Colon (tissue), 2 donors: ENCODE results near the gene LARGE1.

Experiments
- FAIRE-seq: peaks from 2 replicates; lab custom pipeline; 2012; peaks lifted over from hg19 to GRCh38; lab: Jason Lieb, UNC
- donor health status: control.
- donor health status: control.

Gene LARGE1

DNA sequence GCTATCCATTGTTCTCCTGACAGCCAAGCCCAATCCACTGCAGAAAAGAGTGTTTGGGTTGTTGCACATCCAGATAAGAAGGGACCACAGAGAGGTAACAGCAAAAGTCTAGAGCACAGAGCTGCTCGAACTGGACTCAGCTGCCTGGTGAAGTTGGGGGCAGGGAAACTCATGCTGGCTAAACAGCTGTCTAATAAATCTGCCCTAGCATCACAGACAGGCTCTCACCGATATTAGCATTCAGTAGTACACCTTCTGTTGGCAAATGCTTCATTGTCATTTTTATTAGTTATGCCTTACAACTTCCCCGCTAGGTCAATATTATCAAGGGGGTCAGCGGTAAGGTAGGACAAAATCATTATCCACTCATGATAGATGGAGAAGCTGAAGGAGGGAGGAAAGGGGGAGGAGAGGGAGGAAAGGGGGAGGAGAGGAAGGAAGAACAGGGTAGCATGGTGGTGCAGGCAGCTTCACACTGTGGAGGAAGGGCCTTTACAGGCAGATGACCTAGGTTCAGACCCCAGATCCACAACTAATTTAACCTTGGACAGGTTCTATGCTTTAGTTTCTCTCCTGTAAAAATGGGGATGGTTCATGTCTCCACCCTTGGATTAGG, 102.7 kb downstream of the LARGE1 start:
- FAIRE-seq, result no peak

DNA sequence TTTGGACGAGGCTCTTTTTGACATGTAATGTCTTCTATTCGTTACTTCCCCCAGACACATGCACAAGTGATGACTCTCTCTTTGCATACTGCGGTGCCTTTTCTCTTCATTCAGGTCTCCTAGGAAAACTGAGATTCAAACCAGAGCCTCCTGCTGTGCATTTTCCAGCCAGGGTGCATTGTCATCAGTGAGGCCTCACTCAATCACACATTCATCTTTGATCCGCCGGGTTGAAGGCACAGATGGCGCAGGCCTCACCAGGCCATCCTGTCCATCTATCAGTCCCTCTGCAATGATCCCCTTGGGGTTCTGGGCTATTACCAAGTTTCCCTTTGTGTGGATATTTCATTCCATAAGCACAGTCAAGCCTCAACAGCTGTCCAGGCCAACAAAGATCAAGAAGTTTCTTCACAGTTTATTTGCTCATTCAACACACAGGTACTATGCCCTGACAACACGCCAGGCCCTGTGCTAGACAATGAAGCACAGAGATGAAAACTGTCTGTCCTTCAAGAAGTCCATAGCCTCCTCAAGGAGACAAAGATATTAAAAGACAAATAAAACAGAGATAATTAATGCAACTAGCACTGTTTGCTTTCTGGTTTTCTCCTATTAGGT, 107.8 kb downstream of the LARGE1 start:
- no peak for FAIRE-seq

DNA sequence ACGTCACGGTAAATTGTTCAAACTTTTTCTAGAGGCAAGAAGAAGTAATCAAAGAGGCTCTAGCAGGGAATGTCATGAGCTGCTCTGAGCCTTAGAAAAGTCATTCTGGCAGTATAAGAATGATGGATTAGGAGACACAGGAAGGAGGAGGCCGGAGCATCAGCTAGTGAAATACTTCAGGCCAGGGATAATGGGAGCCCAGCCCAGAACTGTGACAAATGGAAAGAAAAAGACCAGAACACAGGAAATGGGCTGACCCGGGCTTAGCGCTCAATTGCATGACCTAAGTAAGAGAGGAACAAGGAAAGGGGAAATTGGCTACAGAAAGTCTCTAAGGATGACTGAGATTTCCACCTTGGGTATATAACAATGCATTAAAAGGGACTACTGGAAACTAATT, 108.6 kb downstream of the LARGE1 start:
- FAIRE-seq, result no peak

DNA sequence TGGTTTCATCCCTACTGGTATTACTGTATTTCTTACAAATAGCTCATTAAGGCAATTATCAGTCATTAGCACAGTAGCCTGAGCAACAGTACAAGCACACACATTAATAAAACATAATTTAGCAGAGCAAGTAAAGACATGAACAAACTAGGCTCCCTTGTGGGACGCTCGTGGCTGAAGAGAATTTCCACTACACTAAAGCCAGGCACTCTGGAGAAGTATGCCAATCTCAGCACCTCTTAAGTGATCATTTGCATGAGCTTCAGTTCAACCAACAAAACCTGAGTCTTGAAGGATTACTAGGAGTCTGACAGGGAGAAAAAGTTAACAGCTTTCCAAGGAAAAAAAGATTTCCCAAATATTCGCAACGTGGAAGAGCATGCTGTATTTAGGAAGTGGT, 109.1 kb downstream of the LARGE1 start:
- no peak for FAIRE-seq

DNA sequence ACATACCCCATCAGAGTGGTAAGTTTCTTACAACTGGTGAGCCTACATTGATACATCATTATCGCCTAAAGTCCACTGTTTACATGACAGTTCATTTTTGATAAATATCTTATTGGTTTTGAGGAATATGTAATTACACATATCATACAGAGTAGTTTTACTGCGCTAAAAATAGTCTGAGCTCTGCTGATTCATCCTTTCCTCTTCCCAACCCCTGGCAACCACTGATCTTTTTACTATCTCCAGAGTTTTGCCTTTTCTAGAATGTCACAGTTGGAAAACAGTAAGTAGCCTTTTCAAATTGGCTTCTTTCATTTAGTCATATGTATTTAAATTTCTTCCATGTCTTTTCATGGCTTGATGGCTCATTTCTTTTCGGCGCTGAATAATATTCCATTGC, 112.8 kb downstream of the LARGE1 start:
- no peak for FAIRE-seq

- no peak for FAIRE-seq
These were observed 114.1 kb downstream of the LARGE1 start for GRCh38 chr22:33806191-33806590.

- FAIRE-seq, result no peak
These were observed 116.6 kb downstream of the LARGE1 start for GRCh38 chr22:33803371-33804282.

DNA sequence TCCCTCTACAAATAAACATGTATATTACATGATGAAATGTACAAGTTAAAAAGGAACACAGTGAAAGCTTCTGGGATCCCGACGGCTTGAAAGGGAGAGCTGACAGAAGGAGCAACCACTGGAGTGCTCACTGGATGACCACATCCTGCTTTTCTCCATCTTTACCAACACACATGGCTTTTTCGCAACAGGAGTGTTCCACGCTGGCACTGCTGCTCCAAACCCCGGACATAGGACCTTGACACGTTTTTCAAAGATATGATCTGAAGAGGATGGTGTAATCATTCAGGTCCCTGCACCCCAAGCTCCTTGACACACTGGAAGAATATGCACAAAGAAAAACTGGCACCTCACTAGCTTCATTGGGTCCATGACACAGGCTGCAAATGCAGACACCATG, 121.9 kb downstream of the LARGE1 start:
- no peak for FAIRE-seq

DNA sequence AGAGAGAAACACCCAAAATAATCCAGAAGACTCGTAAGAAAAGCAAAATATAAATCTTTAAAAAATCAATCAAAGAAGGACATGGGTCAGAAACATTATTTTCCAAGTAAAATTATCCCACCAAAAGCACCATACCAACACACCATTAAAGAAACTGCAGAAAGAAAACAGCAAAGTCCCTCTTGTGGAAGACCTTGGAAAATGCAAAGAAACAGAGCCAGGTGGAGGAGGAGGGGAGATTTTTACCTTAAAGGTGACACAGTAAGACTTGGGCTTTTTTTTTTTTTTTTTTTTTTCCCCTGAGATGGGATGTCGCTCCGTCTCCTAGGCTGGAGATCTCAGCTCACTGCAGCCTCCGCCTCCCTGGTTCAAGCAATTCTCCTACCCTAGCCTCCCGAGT, 123.8 kb downstream of the LARGE1 start:
- FAIRE-seq, result no peak

GRCh38 chr22:33793475-33793874, 126.8 kb downstream of the LARGE1 start:
- FAIRE-seq, result no peak

- no peak for FAIRE-seq
These were observed 127.4 kb downstream of the LARGE1 start for GRCh38 chr22:33792832-33793231.

GRCh38 chr22:33789690-33790253, 130.5 kb downstream of the LARGE1 start:
- FAIRE-seq, result no peak

DNA sequence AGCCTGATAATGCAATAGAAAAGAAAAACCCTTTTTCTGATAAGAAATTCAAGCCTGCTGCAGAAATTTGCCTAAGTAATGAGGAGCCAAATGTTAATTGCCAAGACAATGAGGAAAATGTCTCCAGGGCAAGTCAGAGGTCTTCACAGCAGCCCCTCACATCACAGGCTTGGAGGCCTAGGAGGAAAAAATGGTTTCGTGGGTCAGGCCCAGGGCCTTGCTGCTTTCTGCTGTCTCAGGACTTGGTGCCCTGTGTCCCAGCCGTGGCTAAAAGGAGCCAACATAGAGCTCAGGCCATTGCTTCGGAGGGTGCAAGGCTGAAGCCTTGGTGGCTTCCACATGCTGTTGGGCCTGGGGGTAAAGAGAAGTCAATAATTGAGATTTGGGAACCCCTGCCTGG, 131.3 kb downstream of the LARGE1 start:
- FAIRE-seq, result no peak

DNA sequence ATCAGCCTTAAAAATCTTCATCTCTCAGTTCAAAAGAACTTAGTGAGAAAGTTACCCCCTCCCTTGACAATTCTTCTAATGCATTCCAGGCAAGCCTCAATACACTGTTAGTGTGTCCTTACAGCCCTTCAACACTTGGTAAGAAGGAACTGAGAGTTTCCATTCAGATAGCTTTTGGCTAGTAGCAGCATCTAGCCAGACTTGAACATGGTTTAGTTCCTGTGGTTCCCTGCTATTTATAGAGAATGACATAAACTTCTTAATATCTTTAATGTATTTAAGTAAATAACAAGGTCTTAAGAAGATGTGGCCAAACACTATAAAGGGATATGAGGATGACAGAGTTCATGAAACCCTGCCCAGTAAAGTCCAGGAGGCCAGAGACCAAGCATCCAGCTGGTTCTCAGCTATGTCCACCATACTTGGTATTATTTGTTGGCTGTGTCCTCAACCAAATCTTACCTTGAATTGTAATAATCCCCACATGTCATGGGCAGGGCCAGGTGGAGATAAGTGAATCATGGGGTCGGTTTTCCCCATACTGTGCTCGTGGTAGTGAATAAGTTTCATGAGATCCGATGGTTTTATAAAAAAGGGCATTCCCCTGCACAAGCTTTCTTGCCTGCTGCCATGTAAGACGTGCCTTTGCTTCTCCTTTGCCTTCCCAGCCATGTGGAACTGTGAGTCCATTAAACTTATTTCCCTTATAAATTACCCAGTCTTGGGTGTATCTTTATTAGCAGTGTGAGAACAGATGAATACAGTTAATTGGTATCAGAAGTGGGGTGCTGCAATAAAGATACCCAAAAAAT, 132.4 kb downstream of the LARGE1 start:
- FAIRE-seq, result no peak

DNA sequence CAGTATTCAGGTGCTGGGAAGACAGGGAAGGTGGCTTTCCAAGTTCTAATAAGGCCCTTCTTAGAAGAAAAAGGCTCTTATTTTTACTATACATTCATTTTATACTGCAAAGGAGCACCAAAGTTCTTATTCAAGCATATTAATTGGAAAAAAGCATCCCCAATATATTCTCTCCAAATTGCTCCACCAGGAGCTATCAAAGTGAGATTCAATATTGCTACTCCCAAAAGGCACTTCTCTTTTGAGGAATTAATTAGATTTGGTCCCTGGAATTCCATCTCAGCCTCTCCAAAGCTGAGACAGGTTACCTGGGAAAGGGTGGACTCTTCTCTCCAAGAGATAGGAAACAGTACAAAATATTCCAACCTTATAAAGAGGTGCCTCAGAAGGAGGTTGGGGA, 134.1 kb downstream of the LARGE1 start:
- no peak for FAIRE-seq

- FAIRE-seq, result no peak
These were observed 134.8 kb downstream of the LARGE1 start for GRCh38 chr22:33785283-33785968.

DNA sequence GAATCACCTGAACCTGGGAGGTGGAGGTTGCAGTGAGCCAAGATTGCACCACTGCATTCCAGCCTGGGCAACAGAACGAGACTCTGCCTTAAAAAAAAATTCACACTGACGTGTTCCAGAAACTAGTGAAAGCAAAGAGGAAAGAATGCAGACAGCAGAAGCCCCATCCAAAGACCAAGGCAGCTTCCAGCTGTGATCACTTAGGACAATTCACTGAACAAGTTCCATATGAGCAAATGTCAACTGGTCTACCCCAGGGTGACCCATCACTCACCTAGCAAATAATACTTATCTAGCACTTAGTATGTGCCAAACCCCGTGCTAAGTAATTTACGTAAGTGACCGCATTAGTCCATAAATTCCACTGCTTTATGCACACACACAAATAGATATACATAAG, 138.9 kb downstream of the LARGE1 start:
- no peak for FAIRE-seq

DNA sequence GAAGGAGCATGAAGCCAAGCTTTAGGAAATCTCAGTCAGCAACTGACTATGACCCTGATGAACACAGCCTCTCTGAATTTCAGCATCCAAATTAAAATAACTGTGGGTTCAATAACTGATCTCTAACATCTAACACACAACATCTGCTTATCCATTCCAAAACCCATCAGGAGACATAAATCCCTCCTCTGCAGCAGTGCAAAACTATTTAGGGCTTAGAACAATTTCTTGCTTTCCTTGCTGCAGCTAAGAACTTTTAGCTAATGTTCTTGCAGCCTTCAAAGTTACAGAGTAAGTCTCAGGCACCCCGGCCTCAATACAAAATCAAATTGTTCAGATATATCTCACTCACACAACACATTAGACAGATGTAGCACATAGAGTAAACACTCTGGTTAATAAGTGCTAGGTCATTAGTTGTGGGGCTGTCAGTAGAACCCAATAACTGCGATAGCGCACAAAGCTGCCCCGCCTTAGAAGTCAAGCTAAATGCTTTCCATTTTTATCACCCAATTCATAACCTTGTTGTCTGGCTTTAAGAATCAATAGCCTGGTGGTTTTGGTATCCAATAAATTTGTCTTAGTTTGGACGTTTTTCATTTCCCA, 139.6 kb downstream of the LARGE1 start:
- FAIRE-seq, result no peak

- FAIRE-seq, result no peak
These were observed 141.0 kb downstream of the LARGE1 start for GRCh38 chr22:33779243-33779642.

GRCh38 chr22:33776491-33776890, 143.8 kb downstream of the LARGE1 start:
- no peak for FAIRE-seq

- no peak for FAIRE-seq
These were observed 145.5 kb downstream of the LARGE1 start for GRCh38 chr22:33774781-33775180.
